HG02938 (cell line): ENCODE data around the gene TOMM22.

Source experiments
- ATAC-seq: cut with Tn5 transposase; IDR thresholded peaks from one replicate; pipeline ENCODE4 v1.9.1; 2021; ENCODE audit warnings: mild to moderate bottlenecking, moderate library complexity; ENCODE audit not compliant: unreplicated experiment

Gene TOMM22

DNA sequence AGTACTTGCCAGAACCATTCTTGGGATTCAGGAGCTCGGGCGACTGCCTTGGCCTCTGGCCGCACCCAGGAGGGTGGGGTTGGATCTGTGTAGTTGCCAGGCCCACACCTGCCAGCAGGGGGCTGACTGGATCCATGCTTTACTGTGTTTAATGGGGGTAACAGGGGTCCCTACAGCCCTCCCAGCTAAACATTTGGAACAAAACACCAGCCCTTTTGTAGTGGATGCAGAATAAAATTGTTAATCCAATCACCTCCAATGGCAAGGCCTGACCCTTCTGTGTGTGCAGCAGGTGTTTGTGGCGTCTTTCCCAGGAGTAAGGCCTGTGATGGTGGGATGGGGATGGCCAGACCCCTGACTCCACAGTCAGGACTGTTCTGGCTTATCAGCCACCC, 51.6 kb downstream of the TOMM22 start:
- no peak for ATAC-seq

GRCh38 chr22:38733724-38734381, 52.1 kb downstream of the TOMM22 start:
- ATAC-seq, result no peak

DNA sequence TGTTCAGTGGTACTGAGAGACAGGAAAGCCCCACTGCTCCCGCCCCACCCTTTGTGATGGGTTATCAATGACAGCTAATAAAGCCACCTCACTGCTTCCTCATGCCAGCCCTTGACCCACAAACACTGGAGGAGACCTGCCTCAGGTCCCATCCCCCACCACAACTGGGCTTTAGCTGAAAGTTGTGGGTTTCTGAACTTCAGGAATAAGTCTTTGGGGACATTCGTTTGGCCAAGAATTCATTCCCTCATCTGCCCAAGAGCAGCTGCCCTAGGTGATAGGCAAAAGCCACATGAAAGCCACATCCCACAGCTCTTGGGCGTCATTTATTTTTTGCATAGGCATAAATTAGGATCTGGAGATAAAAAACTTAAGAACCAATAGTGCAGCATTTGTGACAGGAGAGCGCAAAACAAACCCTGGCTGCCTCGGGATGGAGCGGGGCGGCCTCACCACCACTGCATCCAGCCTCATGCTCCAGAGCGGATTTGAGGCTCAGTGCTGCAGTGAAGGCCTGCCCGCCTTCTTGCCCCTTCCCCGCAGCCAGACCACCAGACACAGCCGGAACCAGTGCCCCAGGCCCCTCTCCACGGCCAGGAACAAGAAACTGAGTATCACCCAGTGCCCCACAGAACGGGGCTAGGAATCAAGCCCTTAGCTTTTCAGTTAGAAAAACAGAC, 52.8 kb downstream of the TOMM22 start:
- no peak for ATAC-seq
